ENCODE data around the gene ATXN7L1.

GRCh38 chr7:105788356-105788755 lies 88.0 kb downstream of the ATXN7L1 start:
- TF ChIP-seq POLR2AphosphoS5 (IDR thresholded peaks at IDR 0.05; ENCODE audit: low read depth, low read length) (no peak), POLR2A (IDR thresholded peaks at IDR 0.05; ENCODE audit: low read depth, low read length) (no peak), TAF1 (IDR thresholded peaks at IDR 0.05; ENCODE audit: borderline replicate concordance, low read depth, low read length) (no peak)
